ENCODE data around the gene WFIKKN1.

The WFIKKN1 gene

GRCh38 chr16:628321-629061, 2.3 kb upstream of the WFIKKN1 start:
- CTCF ChIA-PET, result interaction anchor here (0.6 kb wide), 2 partner anchors 15 to 84 kb away, joined by 3 read pairs; no protein-coding TSS in a partner anchor
- Histone ChIP-seq H3K4me1 (ENCODE audit: control insufficient read depth, insufficient read depth, low read length) (peaks cover 2% of the 10 kb centered on the region; the same call in 1 of the 2 replicates), H3K36me3 (ENCODE audit: control insufficient read depth in 2 of 2, insufficient read depth in 1 of 2, low read length in 2 of 2) (peaks cover 0 to 7% of the 10 kb centered on the region in 2 experiments; a peak in 1 of 3 replicates), H3K4me3 (ENCODE audit: low read depth, low read length) (no peak overlapping the region), H3K9me3 (ENCODE audit: control insufficient read depth, insufficient read depth, low read depth, low read length) (no peaks in the 10 kb centered on the region), H3K27ac (ENCODE audit: extremely low read depth, low read depth, low read length) (no peak overlapping the region)
- no peak for TF ChIP-seq ZNF658 (tag by site-specific recombination; IDR thresholded peaks at IDR 0.05)
- TF ChIP-seq GLIS2 (tag by site-specific recombination; IDR thresholded peaks at IDR 0.05), result peak; percentile 40; the same call in 1 of the 2 replicates
- POLR2A ChIA-PET, result no interaction called here

- CTCF ChIA-PET, result interaction anchor here (0.6 kb wide), 1 partner anchor 16 kb away, joined by 3 read pairs; no protein-coding TSS in a partner anchor
- POLR2A ChIA-PET, result interaction anchor here (0.6 kb wide), 1 partner anchor 109 kb away, joined by 4 read pairs; no protein-coding TSS in a partner anchor
These were observed 1.5 kb upstream of the WFIKKN1 start for GRCh38 chr16:629185-629832.

GRCh38 chr16:629833-630248, 944 bp upstream of the WFIKKN1 start:
- POLR2A ChIA-PET, result interaction anchor here (0.6 kb wide), 1 partner anchor 109 kb away, joined by 4 read pairs; no protein-coding TSS in a partner anchor
- CTCF ChIA-PET, result no interaction called here
- Histone ChIP-seq H3K4me3 (ENCODE audit: low read depth, low read length) (no peak overlapping the region), H3K27ac (ENCODE audit: extremely low read depth, low read depth, low read length) (peak overlapping the region; percentile 24; the same call in 1 of the 2 replicates), H3K9me3 (ENCODE audit: control insufficient read depth, insufficient read depth, low read depth, low read length) (no peaks in the 10 kb centered on the region), H3K4me1 (ENCODE audit: control insufficient read depth, insufficient read depth, low read length) (peaks cover 2% of the 10 kb centered on the region; the same call in 1 of the 2 replicates), H3K36me3 (ENCODE audit: control insufficient read depth in 2 of 2, insufficient read depth in 1 of 2, low read length in 2 of 2) (peaks cover 0 to 20% of the 10 kb centered on the region in 2 experiments; a peak in 1 of 3 replicates)
- TF ChIP-seq ELK4 (IDR thresholded peaks at IDR 0.05; ENCODE audit: borderline replicate concordance, low read depth, low read length), result no peak
- TF ChIP-seq ZSCAN4 (tag by site-specific recombination; IDR thresholded peaks at IDR 0.05), result no peak
- TF ChIP-seq SP3 (tag by site-specific recombination; IDR thresholded peaks at IDR 0.05), result no peak
- no peak for TF ChIP-seq ZSCAN30 (tag by site-specific recombination; IDR thresholded peaks at IDR 0.05)
- TF ChIP-seq ZNF449 (tag by site-specific recombination; IDR thresholded peaks at IDR 0.05), result no peak
- no peak for TF ChIP-seq PRDM10 (tag by site-specific recombination; IDR thresholded peaks at IDR 0.05)
- TF ChIP-seq GFI1B (tag by site-specific recombination; IDR thresholded peaks at IDR 0.05), result no peak

More at GRCh38 chr16:629185-629832, 1.5 kb upstream of the WFIKKN1 start:
- Histone ChIP-seq H3K4me3 (ENCODE audit: low read depth, low read length) (no peak overlapping the region), H3K4me1 (ENCODE audit: control insufficient read depth, insufficient read depth, low read length) (peaks cover 2% of the 10 kb centered on the region; the same call in 1 of the 2 replicates), H3K27ac (ENCODE audit: extremely low read depth, low read depth, low read length) (no peak overlapping the region), H3K9me3 (ENCODE audit: control insufficient read depth, insufficient read depth, low read depth, low read length) (no peaks in the 10 kb centered on the region), H3K36me3 (ENCODE audit: control insufficient read depth in 2 of 2, insufficient read depth in 1 of 2, low read length in 2 of 2) (peaks cover 0 to 15% of the 10 kb centered on the region in 2 experiments; a peak in 1 of 3 replicates)
- TF ChIP-seq ZFHX2 (tag by site-specific recombination; conservative IDR thresholded peaks at IDR 0.05) (no peak), ZNF600 (tag by site-specific recombination; IDR thresholded peaks at IDR 0.05) (peak; percentile 39; the same call in 1 of the 2 replicates), ZNF513 (tag by site-specific recombination; IDR thresholded peaks at IDR 0.05) (no peak), WT1 (tag by site-specific recombination; IDR thresholded peaks at IDR 0.05) (no peak), BCL11A (tag by site-specific recombination; IDR thresholded peaks at IDR 0.05; ENCODE audit: low read depth) (0 out of 2 replicates have a peak, but pooled peaks have one; percentile 6), ZNF335 (tag by site-specific recombination; conservative IDR thresholded peaks at IDR 0.05) (no peak), ZNF48 (tag by site-specific recombination; IDR thresholded peaks at IDR 0.05) (no peak), IKZF3 (tag by site-specific recombination; IDR thresholded peaks at IDR 0.05) (no peak), ELK4 (IDR thresholded peaks at IDR 0.05; ENCODE audit: borderline replicate concordance, low read depth, low read length) (no peak)

Data from HEK293 (cell line).